ENCODE results near the gene OR10A5.

DNA sequence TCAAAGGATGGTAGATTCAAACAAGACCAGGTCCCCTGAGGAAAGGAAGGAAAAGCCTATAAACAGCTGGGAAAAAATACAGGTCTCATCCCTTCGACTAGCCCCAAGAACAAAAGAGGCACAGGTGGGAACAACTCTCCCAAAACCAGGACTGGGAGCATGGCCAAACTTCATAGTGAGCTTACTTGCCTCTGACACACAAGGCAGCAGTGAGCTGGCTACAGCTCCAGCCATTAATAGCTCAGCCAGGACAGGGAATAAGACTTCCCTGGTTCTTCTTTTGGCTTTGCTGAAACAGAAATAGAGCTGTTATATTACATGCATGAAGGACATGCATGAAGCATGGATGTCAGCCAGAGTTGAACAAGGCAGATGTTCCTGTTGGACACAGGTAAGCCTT, 17.5 kb downstream of the OR10A5 start, which contains the start of gene OR10A2:
- TF ChIP-seq, protein P1, sequence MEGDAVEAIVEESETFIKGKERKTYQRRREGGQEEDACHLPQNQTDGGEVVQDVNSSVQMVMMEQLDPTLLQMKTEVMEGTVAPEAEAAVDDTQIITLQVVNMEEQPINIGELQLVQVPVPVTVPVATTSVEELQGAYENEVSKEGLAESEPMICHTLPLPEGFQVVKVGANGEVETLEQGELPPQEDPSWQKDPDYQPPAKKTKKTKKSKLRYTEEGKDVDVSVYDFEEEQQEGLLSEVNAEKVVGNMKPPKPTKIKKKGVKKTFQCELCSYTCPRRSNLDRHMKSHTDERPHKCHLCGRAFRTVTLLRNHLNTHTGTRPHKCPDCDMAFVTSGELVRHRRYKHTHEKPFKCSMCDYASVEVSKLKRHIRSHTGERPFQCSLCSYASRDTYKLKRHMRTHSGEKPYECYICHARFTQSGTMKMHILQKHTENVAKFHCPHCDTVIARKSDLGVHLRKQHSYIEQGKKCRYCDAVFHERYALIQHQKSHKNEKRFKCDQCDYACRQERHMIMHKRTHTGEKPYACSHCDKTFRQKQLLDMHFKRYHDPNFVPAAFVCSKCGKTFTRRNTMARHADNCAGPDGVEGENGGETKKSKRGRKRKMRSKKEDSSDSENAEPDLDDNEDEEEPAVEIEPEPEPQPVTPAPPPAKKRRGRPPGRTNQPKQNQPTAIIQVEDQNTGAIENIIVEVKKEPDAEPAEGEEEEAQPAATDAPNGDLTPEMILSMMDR (conservative IDR thresholded peaks at IDR 0.05 in 1 of 2, IDR thresholded peaks at IDR 0.05 in 1 of 2; ENCODE audit: low read depth in 1 of 2, low read length in 2 of 2), result no peak
- TF ChIP-seq EZH2 (IDR thresholded peaks at IDR 0.05; ENCODE audit: low read length, missing control alignments), result no peak

Data from fibroblast of lung (primary cell).